ENCODE results near the gene ALG10B.

The ALG10B gene

GRCh38 chr12:38373784-38374183 is 57.2 kb downstream of the ALG10B start:
- TF ChIP-seq CTCF (IDR thresholded peaks at IDR 0.05; ENCODE audit: control extremely low read depth, extremely low read depth, low read depth, missing control alignments), result no peak
- CTCF ChIA-PET, result no interaction called here
- POLR2A ChIA-PET, result no interaction called here
- DNase-seq (ENCODE audit: extremely low spot score), result no peak

DNA sequence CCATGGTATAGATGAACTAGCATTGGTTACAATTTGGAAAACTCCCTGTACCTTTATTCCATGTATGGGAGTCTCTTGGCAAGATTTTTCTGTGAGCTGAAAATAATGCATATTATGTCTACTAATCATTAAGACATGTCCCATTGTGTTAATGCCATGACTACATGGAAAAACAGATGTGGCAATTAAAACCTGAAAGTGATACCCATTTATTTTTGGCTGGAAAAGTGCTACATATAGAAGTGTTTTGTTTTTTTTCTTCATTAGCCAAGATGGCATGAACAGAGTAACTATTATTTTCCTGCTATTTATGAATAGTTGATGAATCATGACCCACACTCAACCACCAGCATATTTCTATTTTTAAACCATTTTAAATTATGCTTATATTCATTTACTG is 58.2 kb downstream of the ALG10B start:
- TF ChIP-seq CTCF (IDR thresholded peaks at IDR 0.05; ENCODE audit: control extremely low read depth, extremely low read depth, low read depth, missing control alignments), result no peak
- ChIA-PET CTCF (no interaction called here), POLR2A (no interaction called here)
- DNase-seq (ENCODE audit: extremely low spot score), result no peak

Data from GM10248 (cell line).